Smooth muscle cell (in vitro differentiated cells): Measurements from ENCODE around the gene SEMA7A. TPM values are rescaled to one million over a fixed set of nuclear protein-coding genes. Genes with fewer than 3 reads are reported as not detected.

Experiments used
- DNase-seq: peaks from one replicate; lab custom pipeline; 2025; ENCODE audit not compliant: unreplicated experiment; lab: John Stamatoyannopoulos, UW
- H2AFZ ChIP-seq: fragments of 200-600 bp; sonication (generic); 2 replicates; pipeline ENCODE4 v1.6.0; 2016; ENCODE audit warnings: antibody characterized with exemption, low read depth, mild to moderate bottlenecking
- H3F3A ChIP-seq: fragments of 200-600 bp; sonication (generic); 2 replicates; pipeline ENCODE4 v1.6.0; 2017; ENCODE audit warnings: antibody characterized with exemption, low read depth
- H3K27ac ChIP-seq: fragments of 200-600 bp; sonication (generic); 2 replicates; pipeline ENCODE4 v1.5.1; 2016; ENCODE audit warnings: low read depth, mild to moderate bottlenecking
- H3K27me3 ChIP-seq: fragments of 200-600 bp; sonication (generic); 2 replicates; pipeline ENCODE4 v1.6.1; 2016; ENCODE audit warnings: low read depth, mild to moderate bottlenecking
- H3K36me3 ChIP-seq: fragments of 200-600 bp; sonication (generic); 2 replicates; pipeline ENCODE4 v1.5.1; 2016; ENCODE audit warnings: low read depth
- H3K4me1 ChIP-seq: fragments of 200-600 bp; sonication (generic); 2 replicates; pipeline ENCODE4 v1.5.1; 2016; ENCODE audit warnings: low read depth
- H3K4me2 ChIP-seq: fragments of 200-600 bp; sonication (generic); 2 replicates; pipeline ENCODE4 v1.6.0; 2016; ENCODE audit warnings: mild to moderate bottlenecking
- H3K4me3 ChIP-seq: fragments of 200-600 bp; sonication (generic); 2 replicates; pipeline ENCODE4 v1.5.1; 2016; ENCODE audit warnings: mild to moderate bottlenecking
- H3K79me2 ChIP-seq: fragments of 200-600 bp; sonication (generic); 2 replicates; pipeline ENCODE4 v1.6.0; 2016; ENCODE audit warnings: low read depth, mild to moderate bottlenecking
- H3K9ac ChIP-seq: fragments of 200-600 bp; sonication (generic); 2 replicates; pipeline ENCODE4 v1.6.0; 2016; ENCODE audit warnings: low read depth
- H3K9me3 ChIP-seq: fragments of 200-600 bp; sonication (generic); replicated peaks from 2 replicates; pipeline ENCODE4 v1.5.1; 2016; ENCODE audit warnings: low read depth
- H4K20me1 ChIP-seq: fragments of 200-600 bp; sonication (generic); 2 replicates; pipeline ENCODE4 v1.6.0; 2016; ENCODE audit warnings: low read depth
- WGBS: methylation state at CpG from one replicate; pipeline ENCODE4 v1.1.7; 2016; ENCODE audit warnings: low lambda C conversion rate; 5-methylcytosine and 5-hydroxymethylcytosine counted together
- polyA plus RNA-seq: library from polyadenylated mRNA; unstranded; fragments of >200 nt; fragmentation: Nextera tagmentation; extraction: Ambion mirVana; gene quantifications from 2 replicates; pipeline ENCODE4 v1.2.1, GENCODE V29; 2016
- total RNA-seq: library from RNA; depleted of rRNA; stranded (reverse); fragments of >200 nt; gene quantifications from 2 replicates; pipeline ENCODE4 v1.2.3, GENCODE V29; 2014
- TF ChIP-seq, protein P1 (sequence below): fragments of 200-600 bp; sonication (generic); IDR thresholded peaks from 2 replicates; pipeline ENCODE4 v1.5.1; 2017; ENCODE audit warnings: borderline replicate concordance, mild to moderate bottlenecking, antibody characterized with exemption; ENCODE audit not compliant: insufficient read depth, poor library complexity, severe bottlenecking

The SEMA7A gene
- total and polyA plus RNA-seq, 2 experiments from 2014 or later: 9.3 to 44.5 TPM

DNA sequence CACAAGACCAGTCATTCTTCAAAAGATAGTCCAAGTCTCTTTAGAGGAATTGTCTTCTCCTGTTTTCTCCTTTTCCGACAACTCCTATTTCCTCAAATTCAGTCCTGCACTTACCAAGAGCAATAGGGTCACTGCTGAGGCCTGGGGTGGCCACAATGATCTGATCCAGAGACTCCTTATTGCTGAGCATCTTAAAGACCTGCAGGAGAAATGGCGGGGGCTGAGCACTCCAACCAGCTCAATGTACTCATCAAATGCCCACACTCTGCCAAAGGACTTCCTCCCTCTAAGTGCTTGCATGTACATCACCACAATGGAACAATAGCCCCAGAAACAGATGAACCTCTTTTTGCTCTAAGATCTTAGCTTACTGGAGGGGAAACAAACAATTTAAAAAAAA, 17.6 kb upstream of the SEMA7A start:
- H3K9ac ChIP-seq: no peak overlapping the region
- H3K79me2 ChIP-seq: no peaks in the 10 kb centered on the region
- TF ChIP-seq, protein P1, sequence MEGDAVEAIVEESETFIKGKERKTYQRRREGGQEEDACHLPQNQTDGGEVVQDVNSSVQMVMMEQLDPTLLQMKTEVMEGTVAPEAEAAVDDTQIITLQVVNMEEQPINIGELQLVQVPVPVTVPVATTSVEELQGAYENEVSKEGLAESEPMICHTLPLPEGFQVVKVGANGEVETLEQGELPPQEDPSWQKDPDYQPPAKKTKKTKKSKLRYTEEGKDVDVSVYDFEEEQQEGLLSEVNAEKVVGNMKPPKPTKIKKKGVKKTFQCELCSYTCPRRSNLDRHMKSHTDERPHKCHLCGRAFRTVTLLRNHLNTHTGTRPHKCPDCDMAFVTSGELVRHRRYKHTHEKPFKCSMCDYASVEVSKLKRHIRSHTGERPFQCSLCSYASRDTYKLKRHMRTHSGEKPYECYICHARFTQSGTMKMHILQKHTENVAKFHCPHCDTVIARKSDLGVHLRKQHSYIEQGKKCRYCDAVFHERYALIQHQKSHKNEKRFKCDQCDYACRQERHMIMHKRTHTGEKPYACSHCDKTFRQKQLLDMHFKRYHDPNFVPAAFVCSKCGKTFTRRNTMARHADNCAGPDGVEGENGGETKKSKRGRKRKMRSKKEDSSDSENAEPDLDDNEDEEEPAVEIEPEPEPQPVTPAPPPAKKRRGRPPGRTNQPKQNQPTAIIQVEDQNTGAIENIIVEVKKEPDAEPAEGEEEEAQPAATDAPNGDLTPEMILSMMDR: no peak
- no peaks in the 10 kb centered on the region for H3K27me3 ChIP-seq
- peaks cover 11% of the 10 kb centered on the region for H3K4me1 ChIP-seq
- H3F3A ChIP-seq: peaks cover 13% of the 10 kb centered on the region
- H2AFZ ChIP-seq: no peak overlapping the region
- whole genome bisulfite sequencing: 97% methylated on average over 2 of the region's 2 CpGs
- no peak overlapping the region for H3K4me2 ChIP-seq
- no peak overlapping the region for H3K4me3 ChIP-seq
- H3K27ac ChIP-seq: no peak overlapping the region
- H3K36me3 ChIP-seq: no peaks in the 10 kb centered on the region
- H4K20me1 ChIP-seq: no peaks in the 10 kb centered on the region
- no peaks in the 10 kb centered on the region for H3K9me3 ChIP-seq
- no peak for DNase-seq

DNA sequence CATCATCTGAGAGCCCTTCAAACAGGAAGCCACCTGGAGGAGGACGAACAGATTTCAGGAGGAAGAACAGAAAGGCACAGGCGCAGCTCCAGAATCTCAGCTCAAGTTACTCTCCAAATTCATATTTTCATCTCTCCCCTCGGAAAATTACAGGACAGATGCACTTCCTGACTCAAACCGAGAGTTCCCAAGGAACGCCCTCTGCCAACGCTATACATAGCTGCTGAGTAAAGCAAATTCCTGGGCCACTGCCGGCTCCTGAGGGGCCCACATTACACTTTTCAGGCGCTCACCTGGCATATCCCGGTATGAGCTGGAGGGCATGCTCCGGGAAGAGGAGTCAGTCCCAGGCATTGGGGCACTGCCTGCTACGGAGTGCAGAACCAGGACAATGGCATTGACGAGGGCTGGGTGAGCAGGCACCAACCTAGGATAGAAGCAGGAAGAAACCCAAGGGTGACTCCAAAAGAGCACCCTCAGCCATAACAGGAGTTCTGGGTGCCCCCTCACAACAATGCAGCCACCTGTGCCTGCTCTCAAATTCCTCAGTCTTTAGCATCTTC, 16.0 kb upstream of the SEMA7A start:
- H3K4me1 ChIP-seq: peaks cover 9% of the 10 kb centered on the region
- DNase-seq: no peak
- H3K36me3 ChIP-seq: no peaks in the 10 kb centered on the region
- no peak overlapping the region for H2AFZ ChIP-seq
- no peak overlapping the region for H3K4me2 ChIP-seq
- H3K9me3 ChIP-seq: no peaks in the 10 kb centered on the region
- no peak overlapping the region for H3K27ac ChIP-seq
- no peak overlapping the region for H3K4me3 ChIP-seq
- H3K79me2 ChIP-seq: no peaks in the 10 kb centered on the region
- TF ChIP-seq, protein P1: no peak
- H3F3A ChIP-seq: peaks cover 13% of the 10 kb centered on the region
- no peaks in the 10 kb centered on the region for H4K20me1 ChIP-seq
- no peaks in the 10 kb centered on the region for H3K27me3 ChIP-seq
- H3K9ac ChIP-seq: no peak overlapping the region
- 91% methylated on average over 12 of the region's 12 CpGs for WGBS

- Histone ChIP-seq H2AFZ (no peak overlapping the region), H3K27ac (no peak overlapping the region), H3K9ac (no peak overlapping the region), H3K4me3 (no peak overlapping the region), H3K4me1 (peaks cover 4% of the 10 kb centered on the region), H3K36me3 (no peaks in the 10 kb centered on the region), H4K20me1 (no peaks in the 10 kb centered on the region), H3K79me2 (no peaks in the 10 kb centered on the region), H3F3A (peaks cover 13% of the 10 kb centered on the region), H3K4me2 (no peak overlapping the region), H3K27me3 (no peaks in the 10 kb centered on the region), H3K9me3 (no peaks in the 10 kb centered on the region)
- DNase-seq: no peak
- WGBS: 98% methylated on average over 7 of the region's 7 CpGs
- TF ChIP-seq, protein P1: no peak
Measured at GRCh38 chr15:74449095-74449494, 15.3 kb upstream of the SEMA7A start.
